ENCODE measurements around the gene ZNF133. TPM values are rescaled to one million over a fixed set of nuclear protein-coding genes. Genes with fewer than 3 reads are reported as not detected.

Gene ZNF133
- total RNA-seq, 1 donor: 1.5 TPM

DNA sequence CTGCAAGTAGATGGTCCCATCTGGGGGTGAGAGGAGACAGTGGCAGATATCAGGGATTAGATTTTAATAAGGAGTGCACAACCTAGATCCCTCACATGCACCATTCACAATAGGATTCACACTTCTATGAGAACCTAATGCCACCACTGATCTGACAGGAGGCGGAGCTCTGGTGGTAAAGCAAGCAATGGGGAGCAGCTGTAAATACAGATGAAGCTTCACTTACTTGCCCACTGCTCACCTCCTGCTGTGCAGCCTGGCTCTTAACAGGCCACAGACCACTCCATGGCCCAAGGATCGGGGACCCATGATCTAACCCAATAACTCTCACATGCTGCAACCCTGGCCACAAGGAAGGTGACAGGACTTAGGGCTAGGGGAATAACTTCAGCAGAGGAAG lies 75.4 kb downstream of the ZNF133 start:
- Histone ChIP-seq H3K4me1 (ENCODE audit: insufficient read depth, low read length) (no peaks in the 10 kb centered on the region), H3K9me3 (ENCODE audit: low read depth, low read length) (no peaks in the 10 kb centered on the region), H3K4me3 (ENCODE audit: low read length) (no peak overlapping the region), H3K27me3 (ENCODE audit: insufficient read depth, low read length) (no peaks in the 10 kb centered on the region)

DNA sequence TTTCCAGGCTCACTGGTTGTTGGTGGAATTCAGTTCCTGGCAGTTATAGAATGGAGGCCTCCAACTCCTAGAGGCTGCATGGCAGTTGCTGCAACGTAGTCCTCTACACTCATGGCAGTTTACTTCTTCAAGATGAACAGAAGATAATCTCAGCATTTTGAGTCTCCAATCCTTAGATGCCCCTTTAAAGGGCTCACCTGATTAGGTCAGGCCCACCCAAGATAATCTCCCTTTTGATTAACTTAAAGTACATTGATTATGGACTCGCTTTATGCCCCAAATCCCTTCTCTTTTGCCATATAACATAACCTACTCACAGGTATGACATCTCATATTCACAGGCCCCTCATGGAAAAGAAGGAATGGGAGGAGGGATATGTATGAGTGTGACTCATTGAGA lies 76.4 kb downstream of the ZNF133 start:
- Histone ChIP-seq H3K27me3 (ENCODE audit: insufficient read depth, low read length) (no peaks in the 10 kb centered on the region), H3K4me1 (ENCODE audit: insufficient read depth, low read length) (no peaks in the 10 kb centered on the region), H3K4me3 (ENCODE audit: low read length) (no peak overlapping the region), H3K9me3 (ENCODE audit: low read depth, low read length) (no peaks in the 10 kb centered on the region)

Other genes starting within 250 kb of the ZNF133 start
- not detected for gene OVOL2, start 230.6 kb upstream of the ZNF133 start, total RNA-seq
- 6.4 TPM for gene KAT14, start 150.7 kb upstream of the ZNF133 start, total RNA-seq
- 14.5 TPM for gene PET117, start 150.7 kb upstream of the ZNF133 start, total RNA-seq
- gene DZANK1, start 178.5 kb downstream of the ZNF133 start, total RNA-seq: 0.84 TPM
- gene POLR3F, start 178.9 kb downstream of the ZNF133 start, total RNA-seq: 11.4 TPM
- 5.4 TPM for gene RBBP9, start 208.7 kb downstream of the ZNF133 start, total RNA-seq
- 25.0 TPM for gene SEC23B, start 219.4 kb downstream of the ZNF133 start, total RNA-seq